ENCODE results near the gene DCUN1D3.
A peak's percentile ranks its signal among the peaks of the same experiment; 100 is the strongest.
"Not testable (repeated sequence)": the region's sequence is repeated elsewhere in the genome, so short reads cannot be mapped to it uniquely, and the experiment has no call there.

Gene DCUN1D3

GRCh38 chr16:20818929-20819585, 81.1 kb downstream of the DCUN1D3 start:
- Histone ChIP-seq H3K27ac (ENCODE audit: insufficient read depth, low read length, poor library complexity, severe bottlenecking) (no peak overlapping the region), H3K9me3 (ENCODE audit: control insufficient read depth, low read length) (no peaks in the 10 kb centered on the region), H3K4me1 (ENCODE audit: control insufficient read depth, insufficient read depth, low read length, poor library complexity, severe bottlenecking) (no peaks in the 10 kb centered on the region), H3K4me3 (ENCODE audit: insufficient read depth, low read depth, low read length, poor library complexity, severe bottlenecking) (no peak overlapping the region), H3K27me3 (replicated peaks; ENCODE audit: control insufficient read depth, insufficient read depth, low read length, poor library complexity, severe bottlenecking) (no peaks in the 10 kb centered on the region), H3K36me3 (ENCODE audit: control insufficient read depth, insufficient read depth, low read length) (no peaks in the 10 kb centered on the region)
- no peak for DNase-seq

- Histone ChIP-seq H3K27ac (ENCODE audit: insufficient read depth, low read length, poor library complexity, severe bottlenecking) (no peak overlapping the region), H3K9me3 (ENCODE audit: control insufficient read depth, low read length) (no peaks in the 10 kb centered on the region), H3K4me1 (ENCODE audit: control insufficient read depth, insufficient read depth, low read length, poor library complexity, severe bottlenecking) (no peaks in the 10 kb centered on the region), H3K4me3 (ENCODE audit: insufficient read depth, low read depth, low read length, poor library complexity, severe bottlenecking) (no peak overlapping the region), H3K36me3 (ENCODE audit: control insufficient read depth, insufficient read depth, low read length) (no peaks in the 10 kb centered on the region), H3K27me3 (replicated peaks; ENCODE audit: control insufficient read depth, insufficient read depth, low read length, poor library complexity, severe bottlenecking) (no peaks in the 10 kb centered on the region)
- no peak for DNase-seq
Observed at GRCh38 chr16:20814784-20815183, 85.4 kb downstream of the DCUN1D3 start.

- no peak overlapping the region for H3K27ac ChIP-seq (ENCODE audit: insufficient read depth, low read length, poor library complexity, severe bottlenecking)
- H3K4me1 ChIP-seq (ENCODE audit: control insufficient read depth, insufficient read depth, low read length, poor library complexity, severe bottlenecking): no peaks in the 10 kb centered on the region
Observed at GRCh38 chr16:20812510-20812909, 87.6 kb downstream of the DCUN1D3 start.

GRCh38 chr16:20811889-20812439, 88.2 kb downstream of the DCUN1D3 start:
- no peak for DNase-seq
- no peaks in the 10 kb centered on the region for H3K4me1 ChIP-seq (ENCODE audit: control insufficient read depth, insufficient read depth, low read length, poor library complexity, severe bottlenecking)
- no peak overlapping the region for H3K27ac ChIP-seq (ENCODE audit: insufficient read depth, low read length, poor library complexity, severe bottlenecking)
- H3K9me3 ChIP-seq (ENCODE audit: control insufficient read depth, low read length): no peaks in the 10 kb centered on the region
- no peak overlapping the region for H3K4me3 ChIP-seq (ENCODE audit: insufficient read depth, low read depth, low read length, poor library complexity, severe bottlenecking)
- H3K27me3 ChIP-seq (replicated peaks; ENCODE audit: control insufficient read depth, insufficient read depth, low read length, poor library complexity, severe bottlenecking): no peaks in the 10 kb centered on the region
- H3K36me3 ChIP-seq (ENCODE audit: control insufficient read depth, insufficient read depth, low read length): no peaks in the 10 kb centered on the region

More at GRCh38 chr16:20812510-20812909, 87.6 kb downstream of the DCUN1D3 start:
- no peak overlapping the region for H3K4me3 ChIP-seq (ENCODE audit: insufficient read depth, low read depth, low read length, poor library complexity, severe bottlenecking)
- no peaks in the 10 kb centered on the region for H3K9me3 ChIP-seq (ENCODE audit: control insufficient read depth, low read length)
- DNase-seq: no peak
- H3K27me3 ChIP-seq (replicated peaks; ENCODE audit: control insufficient read depth, insufficient read depth, low read length, poor library complexity, severe bottlenecking): no peaks in the 10 kb centered on the region
- H3K36me3 ChIP-seq (ENCODE audit: control insufficient read depth, insufficient read depth, low read length): no peaks in the 10 kb centered on the region

- Histone ChIP-seq H3K4me3 (ENCODE audit: insufficient read depth, low read depth, low read length, poor library complexity, severe bottlenecking) (no peak overlapping the region), H3K27me3 (replicated peaks; ENCODE audit: control insufficient read depth, insufficient read depth, low read length, poor library complexity, severe bottlenecking) (no peaks in the 10 kb centered on the region), H3K9me3 (ENCODE audit: control insufficient read depth, low read length) (no peaks in the 10 kb centered on the region), H3K4me1 (ENCODE audit: control insufficient read depth, insufficient read depth, low read length, poor library complexity, severe bottlenecking) (no peaks in the 10 kb centered on the region), H3K36me3 (ENCODE audit: control insufficient read depth, insufficient read depth, low read length) (no peaks in the 10 kb centered on the region), H3K27ac (ENCODE audit: insufficient read depth, low read length, poor library complexity, severe bottlenecking) (no peak overlapping the region)
- DNase-seq: no peak
Observed at GRCh38 chr16:20807862-20808261, 92.3 kb downstream of the DCUN1D3 start.

GRCh38 chr16:20806168-20807050, 93.7 kb downstream of the DCUN1D3 start, which contains the start of the genes ERI2 and REXO5:
ERI2 (minus strand) TSS chr16:20806472; CDS start chr16:20806430, 42 bp downstream.
REXO5 (plus strand) TSS chr16:20806527; CDS start chr16:20806954, 427 bp downstream.
- peak; percentile 50 to 64 (median 62) for DNase-seq
- no peaks in the 10 kb centered on the region for H3K36me3 ChIP-seq (ENCODE audit: control insufficient read depth, insufficient read depth, low read length)
- H3K9me3 ChIP-seq (ENCODE audit: control insufficient read depth, low read length): no peaks in the 10 kb centered on the region
- peak within 1 kb of the TSS; percentile 76 for H3K4me3 ChIP-seq (ENCODE audit: insufficient read depth, low read depth, low read length, poor library complexity, severe bottlenecking)
- H3K27ac ChIP-seq (ENCODE audit: insufficient read depth, low read length, poor library complexity, severe bottlenecking): peak within 1 kb of the TSS; percentile 63
- H3K27me3 ChIP-seq (replicated peaks; ENCODE audit: control insufficient read depth, insufficient read depth, low read length, poor library complexity, severe bottlenecking): no peaks in the 10 kb centered on the region
- H3K4me1 ChIP-seq (ENCODE audit: control insufficient read depth, insufficient read depth, low read length, poor library complexity, severe bottlenecking): no peaks in the 10 kb centered on the region

GRCh38 chr16:20805684-20806167, 94.4 kb downstream of the DCUN1D3 start:
- H3K36me3 ChIP-seq (ENCODE audit: control insufficient read depth, insufficient read depth, low read length); H3K9me3 ChIP-seq (ENCODE audit: control insufficient read depth, low read length); H3K4me1 ChIP-seq (ENCODE audit: control insufficient read depth, insufficient read depth, low read length, poor library complexity, severe bottlenecking); H3K27me3 ChIP-seq (replicated peaks; ENCODE audit: control insufficient read depth, insufficient read depth, low read length, poor library complexity, severe bottlenecking); DNase-seq: not testable (repeated sequence)
- H3K4me3 ChIP-seq (ENCODE audit: insufficient read depth, low read depth, low read length, poor library complexity, severe bottlenecking): peak overlapping the region; percentile 76
- peak overlapping the region; percentile 63 for H3K27ac ChIP-seq (ENCODE audit: insufficient read depth, low read length, poor library complexity, severe bottlenecking)
